Left kidney (tissue), 2 donors: ENCODE data around the gene ZDHHC8. TPM values are rescaled to one million over a fixed set of nuclear protein-coding genes. Genes with fewer than 3 reads are reported as not detected.
"Not testable (repeated sequence)": the region's sequence is repeated elsewhere in the genome, so short reads cannot be mapped to it uniquely, and the experiment has no call there.

Experiments
- DNase-seq: peaks from one replicate; pipeline ENCODE4 v3.0.0-alpha.2; 2013
- polyA plus RNA-seq: library from polyadenylated mRNA; unstranded; fragments of 120-200 nt; gene quantifications from one replicate; pipeline ENCODE4 v1.2.1, GENCODE V29; 2013; ENCODE audit not compliant: insufficient read length

ZDHHC8 gene
- polyA plus RNA-seq, 1 donor: 37.9 TPM

DNA sequence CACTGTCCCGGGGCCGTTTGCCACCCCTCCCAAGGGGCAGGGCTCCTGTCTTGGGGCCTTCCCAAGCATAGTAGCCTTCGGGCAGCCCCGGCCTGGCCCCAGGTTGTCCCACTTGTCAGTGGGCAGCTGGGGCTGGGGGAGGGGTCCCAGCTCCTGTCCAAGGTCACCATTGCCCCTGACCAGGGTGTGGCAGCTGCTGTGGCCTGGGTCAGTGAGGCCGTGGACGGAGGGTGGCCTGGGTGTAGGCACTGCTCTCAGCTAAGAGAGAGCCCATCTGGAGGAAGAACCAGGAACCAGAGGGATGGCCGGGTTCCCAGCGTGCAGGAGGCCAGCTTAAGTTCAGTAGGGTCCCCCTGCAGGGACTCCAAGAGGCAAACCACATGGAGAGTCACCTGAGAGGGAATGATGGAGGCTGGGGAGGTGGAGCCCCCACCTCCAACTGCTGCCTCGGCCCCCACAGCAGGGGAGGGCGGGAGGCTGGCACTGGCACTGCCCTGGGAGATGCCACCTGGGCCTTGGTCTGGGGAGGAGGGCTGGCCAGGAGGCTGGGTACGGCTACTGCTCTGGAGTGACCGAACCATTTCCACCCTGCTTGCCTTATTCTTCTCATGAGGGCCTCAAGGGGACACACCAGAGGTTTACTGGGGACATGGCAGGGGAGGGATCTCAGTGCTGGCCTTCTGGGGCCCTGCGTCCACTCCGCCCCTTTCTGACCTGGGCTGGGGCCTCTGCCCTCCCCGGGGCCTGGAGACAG is 26.0 kb downstream of the ZDHHC8 start:
- DNase-seq: no peak

- DNase-seq: no peak
Observed at GRCh38 chr22:20158391-20159036, 26.9 kb downstream of the ZDHHC8 start.

- no peak for DNase-seq
Observed at GRCh38 chr22:20159076-20159475, 27.5 kb downstream of the ZDHHC8 start.

DNA sequence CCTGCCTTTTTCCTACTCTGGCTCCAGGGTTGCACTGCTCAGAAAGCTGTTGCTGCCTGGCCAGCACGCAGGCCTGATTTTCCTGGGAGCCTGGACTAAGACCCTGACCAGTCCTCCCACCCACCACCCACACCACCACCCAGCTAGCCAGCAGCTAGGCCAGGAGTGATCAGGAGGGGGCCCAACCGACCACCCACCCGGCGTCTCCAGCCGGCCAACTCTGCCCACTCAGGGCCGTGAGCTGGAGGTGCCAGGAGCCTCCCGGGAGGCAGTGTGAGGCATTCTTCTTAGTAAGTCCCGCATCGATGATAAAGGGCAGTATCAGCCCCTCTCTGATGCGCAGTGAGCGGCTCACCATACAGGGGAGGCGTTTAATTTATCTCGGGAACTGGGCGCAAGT is 27.9 kb downstream of the ZDHHC8 start:
- DNase-seq: not testable (repeated sequence)

DNA sequence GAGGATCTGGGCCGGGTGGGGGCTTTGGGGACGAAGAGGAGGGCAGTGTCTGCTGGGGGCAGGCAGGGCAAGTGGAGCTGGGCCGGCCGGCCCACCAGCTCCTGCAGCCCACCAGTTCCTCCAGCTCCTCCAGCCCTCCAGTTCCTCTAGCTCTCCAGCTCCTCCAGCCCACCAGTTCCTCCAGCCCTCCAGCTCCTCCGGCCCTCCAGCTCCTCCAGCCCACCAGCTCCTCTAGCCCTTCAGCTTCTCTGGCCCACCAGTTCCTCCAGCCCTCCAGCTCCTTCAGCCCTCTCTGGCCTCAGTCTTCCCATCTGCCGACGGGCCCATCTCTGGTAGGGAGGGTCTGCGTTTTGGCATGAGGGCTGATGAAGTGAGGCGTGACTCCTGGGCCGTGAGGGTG is 28.4 kb downstream of the ZDHHC8 start:
- no peak for DNase-seq

- DNase-seq: no peak
Observed at GRCh38 chr22:20164863-20165262, 33.3 kb downstream of the ZDHHC8 start.

DNA sequence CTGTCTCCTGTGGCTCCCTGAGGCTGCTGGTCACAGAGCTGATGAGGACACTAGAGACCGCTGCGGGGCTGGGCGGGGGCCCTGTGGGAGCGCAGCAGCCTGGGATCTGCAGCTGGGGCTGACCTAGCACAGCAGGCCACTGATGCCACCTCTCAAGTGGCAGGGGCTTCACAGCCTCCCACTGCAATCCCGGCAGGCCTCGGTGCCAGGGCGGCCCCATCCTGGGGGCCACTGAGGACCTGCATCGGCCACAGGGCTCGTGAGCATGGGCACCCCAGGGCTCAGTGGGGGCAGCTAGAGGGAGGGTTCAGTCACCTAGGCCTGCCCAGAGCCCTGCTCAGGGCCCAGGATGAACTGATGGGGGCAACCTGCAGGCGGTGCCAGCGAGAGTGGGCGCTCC is 33.8 kb downstream of the ZDHHC8 start:
- no peak for DNase-seq

DNA sequence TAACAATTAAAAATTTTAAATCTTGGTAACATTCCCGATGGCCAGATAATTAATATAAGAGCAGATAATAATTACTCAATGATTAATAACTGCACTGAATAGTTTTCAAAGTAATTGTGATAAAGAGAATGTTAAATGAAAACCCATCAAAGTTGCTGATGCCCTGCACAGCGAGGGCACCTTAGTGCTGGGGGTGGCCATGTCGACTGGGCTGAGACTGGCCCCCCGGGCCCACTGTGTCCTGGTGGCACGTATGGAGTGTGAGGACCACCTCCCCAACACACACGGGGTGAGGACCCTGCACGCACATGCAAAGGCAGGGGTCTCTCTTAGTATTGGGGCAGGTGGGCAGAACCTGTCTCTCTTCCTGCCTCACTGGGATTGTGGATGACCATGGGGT is 34.3 kb downstream of the ZDHHC8 start:
- DNase-seq: no peak

GRCh38 chr22:20166703-20167102 is 35.1 kb downstream of the ZDHHC8 start:
- DNase-seq: no peak

GRCh38 chr22:20167643-20168322 is 36.2 kb downstream of the ZDHHC8 start:
- no peak for DNase-seq

- no peak for DNase-seq
Observed at GRCh38 chr22:20169253-20169822, 37.7 kb downstream of the ZDHHC8 start.

DNA sequence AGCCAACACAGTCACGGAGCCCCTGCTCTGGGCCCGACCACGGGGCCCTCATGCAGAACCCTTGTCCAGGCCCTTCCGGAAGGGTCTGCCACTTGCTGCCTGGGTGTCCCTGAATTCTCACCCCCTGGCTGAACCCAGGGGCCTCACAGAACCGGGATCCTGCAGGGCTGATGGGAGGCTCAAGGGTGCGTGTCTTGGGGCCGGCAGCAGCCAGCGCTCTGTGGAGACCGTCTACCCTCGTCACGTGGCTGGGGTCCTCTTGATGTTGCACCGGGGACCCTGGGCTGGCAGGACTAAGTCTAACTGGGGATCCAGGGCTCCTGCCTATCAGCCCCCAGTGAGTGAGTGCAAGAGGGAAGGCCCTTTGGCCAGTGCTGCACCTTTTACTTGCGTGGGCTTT is 38.6 kb downstream of the ZDHHC8 start:
- no peak for DNase-seq

GRCh38 chr22:20171288-20172140 is 39.9 kb downstream of the ZDHHC8 start:
- no peak for DNase-seq

GRCh38 chr22:20172141-20172613 is 40.6 kb downstream of the ZDHHC8 start:
- no peak for DNase-seq

- no peak for DNase-seq
Observed at GRCh38 chr22:20173246-20173645, 41.6 kb downstream of the ZDHHC8 start.

DNA sequence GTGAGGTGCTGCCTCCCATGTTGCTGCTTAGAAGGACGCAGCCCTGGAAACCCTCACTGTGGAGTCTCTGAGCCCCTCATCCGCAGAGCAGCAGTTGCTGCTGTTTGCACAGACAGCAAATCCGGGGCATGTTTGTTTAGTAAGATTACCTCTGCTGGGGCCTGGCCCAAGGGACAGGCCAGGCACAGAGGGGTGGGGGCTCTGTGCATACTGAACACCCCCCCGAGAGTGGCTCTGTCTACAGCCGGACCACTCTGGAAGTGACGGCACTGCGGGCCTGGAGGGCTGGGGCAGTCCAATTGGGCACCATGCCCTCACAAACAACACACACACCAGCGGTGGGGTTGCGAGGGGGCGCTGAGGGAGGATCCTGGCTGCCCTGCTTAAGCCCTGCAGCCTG is 42.2 kb downstream of the ZDHHC8 start:
- DNase-seq: no peak

DNA sequence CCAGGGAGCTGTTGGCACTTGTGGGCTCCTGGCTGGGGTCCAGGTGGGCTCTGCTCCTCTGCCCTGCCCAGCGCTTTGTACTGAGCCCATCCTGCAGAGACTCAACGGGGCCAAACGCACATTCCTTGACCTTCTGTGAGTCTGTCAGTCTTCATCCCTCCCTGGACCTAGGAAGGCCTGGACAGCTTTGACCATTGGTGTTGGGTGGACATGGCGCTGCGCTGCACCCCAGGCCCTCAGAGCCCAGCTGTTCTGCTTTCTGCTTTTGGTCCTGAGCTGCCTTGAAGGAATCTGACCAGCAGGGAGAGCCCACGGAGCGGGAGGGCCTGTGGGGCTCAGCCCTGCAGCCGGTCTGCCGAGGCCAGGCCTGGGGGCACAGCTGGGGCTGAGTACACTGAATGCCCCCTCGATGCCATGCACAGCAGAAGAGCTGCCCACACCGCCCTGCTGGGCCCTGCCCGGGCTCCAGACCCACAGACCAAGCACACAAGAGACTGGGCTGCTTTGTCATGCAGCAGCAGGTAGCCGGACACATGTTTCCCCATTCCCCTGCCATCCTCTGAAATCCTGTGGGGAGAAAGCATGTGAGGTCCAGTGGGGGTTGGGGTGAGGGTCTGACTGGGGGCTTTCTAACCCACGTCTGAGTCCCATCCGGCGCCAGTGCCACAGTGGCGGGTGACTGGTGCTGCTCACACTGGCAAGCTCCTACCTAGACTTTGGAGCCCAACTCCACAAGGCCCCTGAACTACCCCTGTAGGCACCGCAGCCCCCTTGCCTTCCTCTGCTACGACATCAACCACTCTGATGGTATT is 43.4 kb downstream of the ZDHHC8 start:
- DNase-seq: no peak

DNA sequence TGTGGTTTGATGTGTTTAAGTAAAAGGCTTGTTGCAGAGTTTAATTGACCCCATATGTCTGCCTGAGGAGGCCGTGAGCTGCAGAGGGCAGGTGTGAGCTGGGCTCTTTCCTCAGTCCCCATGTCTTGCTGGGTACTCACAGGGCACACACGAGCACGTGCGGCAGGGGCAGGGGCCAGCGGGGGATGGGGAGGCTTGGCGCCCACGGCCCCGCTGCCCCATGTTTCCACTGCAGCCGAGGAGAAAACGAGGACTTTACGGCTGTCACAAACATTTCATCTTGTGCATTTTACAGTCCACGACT is 43.9 kb downstream of the ZDHHC8 start:
- DNase-seq: no peak

DNA sequence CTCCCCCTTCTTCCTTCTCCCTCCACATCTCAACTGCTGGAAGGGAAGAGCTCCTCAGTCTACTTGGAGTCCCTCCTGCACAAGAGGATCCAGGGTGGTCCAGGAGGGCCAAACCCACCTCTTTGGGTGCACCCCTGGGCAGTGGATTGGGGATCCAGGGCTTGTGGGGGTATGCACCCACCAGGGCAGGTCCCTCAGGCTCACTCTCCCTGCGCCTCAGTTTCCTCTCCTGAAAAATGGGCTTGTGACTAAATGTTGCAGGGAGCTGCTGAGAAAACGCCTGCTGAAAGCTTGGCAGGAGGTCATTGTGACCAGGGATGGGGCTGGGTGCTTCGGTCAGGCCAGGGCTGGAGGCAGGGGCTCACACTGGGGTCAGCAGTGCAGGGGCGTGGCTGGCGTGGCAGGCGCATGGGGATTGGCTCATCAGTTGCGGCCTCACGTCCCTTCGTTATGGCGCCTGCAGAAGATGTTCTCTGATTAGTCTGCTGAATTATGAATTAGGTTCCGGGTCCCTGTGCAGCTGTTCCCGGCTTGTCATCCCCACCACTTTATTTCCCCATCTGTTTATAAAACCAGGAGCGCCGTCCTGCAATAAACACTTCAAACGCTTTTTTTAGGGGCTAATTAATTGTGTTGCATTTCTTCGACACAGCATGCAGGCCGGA is 44.9 kb downstream of the ZDHHC8 start:
- no peak for DNase-seq

GRCh38 chr22:20177217-20177911 is 45.8 kb downstream of the ZDHHC8 start:
- no peak for DNase-seq
